ENCODE measurements around the gene SAT2. TPM values are rescaled to one million over a fixed set of nuclear protein-coding genes. Genes with fewer than 3 reads are reported as not detected.

The SAT2 gene
- total and polyA plus RNA-seq, 2 of the 13 experiments (the other 11 are each of a cell fraction or from before 2014, with no cell fraction given) = 37.6 to 93.7 TPM

DNA sequence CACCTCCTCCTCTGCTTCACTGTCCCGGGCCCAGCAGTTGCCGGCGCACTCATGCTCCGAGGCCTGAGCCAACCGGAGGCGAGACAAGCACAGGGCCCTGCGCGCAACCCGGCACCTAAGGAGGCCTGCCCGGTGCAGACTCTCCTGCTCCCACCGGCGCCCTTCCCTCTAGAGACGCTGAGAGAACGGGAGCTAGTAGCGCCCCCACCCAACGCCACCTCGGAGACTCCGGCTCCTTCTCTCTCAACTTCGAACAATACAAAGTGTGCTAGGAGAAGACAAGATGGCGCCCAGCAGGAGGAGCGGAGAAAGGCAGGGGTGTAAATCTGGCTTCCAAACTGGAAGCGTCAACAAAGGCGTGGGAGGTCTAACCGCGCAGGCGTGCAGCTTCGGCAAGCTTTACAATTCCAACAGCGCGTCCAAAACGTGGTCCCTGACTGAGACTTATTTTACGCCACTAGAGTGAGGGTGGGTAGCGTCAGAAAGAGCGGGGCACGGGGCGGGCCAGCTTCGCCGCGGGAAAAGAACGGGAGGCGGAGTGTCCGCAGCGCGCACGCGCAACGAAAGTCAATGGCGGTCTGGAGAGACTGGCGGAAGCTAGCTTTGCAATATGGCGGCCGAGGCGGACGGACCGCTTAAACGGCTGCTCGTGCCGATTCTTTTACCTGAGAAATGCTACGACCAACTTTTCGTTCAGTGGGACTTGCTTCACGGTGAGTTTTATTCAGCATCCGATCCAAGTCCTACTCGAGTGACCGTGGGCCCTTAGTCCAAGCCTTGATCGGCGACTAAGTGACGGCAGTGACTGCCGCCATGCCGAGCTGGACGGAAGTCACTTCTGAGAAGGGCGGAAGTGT, 44.1 kb downstream of the SAT2 start, which contains the start of gene MPDU1 (continued):
- TF ChIP-seq, protein P1, sequence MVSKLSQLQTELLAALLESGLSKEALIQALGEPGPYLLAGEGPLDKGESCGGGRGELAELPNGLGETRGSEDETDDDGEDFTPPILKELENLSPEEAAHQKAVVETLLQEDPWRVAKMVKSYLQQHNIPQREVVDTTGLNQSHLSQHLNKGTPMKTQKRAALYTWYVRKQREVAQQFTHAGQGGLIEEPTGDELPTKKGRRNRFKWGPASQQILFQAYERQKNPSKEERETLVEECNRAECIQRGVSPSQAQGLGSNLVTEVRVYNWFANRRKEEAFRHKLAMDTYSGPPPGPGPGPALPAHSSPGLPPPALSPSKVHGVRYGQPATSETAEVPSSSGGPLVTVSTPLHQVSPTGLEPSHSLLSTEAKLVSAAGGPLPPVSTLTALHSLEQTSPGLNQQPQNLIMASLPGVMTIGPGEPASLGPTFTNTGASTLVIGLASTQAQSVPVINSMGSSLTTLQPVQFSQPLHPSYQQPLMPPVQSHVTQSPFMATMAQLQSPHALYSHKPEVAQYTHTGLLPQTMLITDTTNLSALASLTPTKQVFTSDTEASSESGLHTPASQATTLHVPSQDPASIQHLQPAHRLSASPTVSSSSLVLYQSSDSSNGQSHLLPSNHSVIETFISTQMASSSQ (IDR thresholded peaks at IDR 0.05; ENCODE audit: low read depth) = no peak
- TF ChIP-seq, protein P1 (CRISPR knock-in tag; IDR thresholded peaks at IDR 0.05; ENCODE audit: borderline replicate concordance) = no peak
- TF ChIP-seq, protein P2, sequence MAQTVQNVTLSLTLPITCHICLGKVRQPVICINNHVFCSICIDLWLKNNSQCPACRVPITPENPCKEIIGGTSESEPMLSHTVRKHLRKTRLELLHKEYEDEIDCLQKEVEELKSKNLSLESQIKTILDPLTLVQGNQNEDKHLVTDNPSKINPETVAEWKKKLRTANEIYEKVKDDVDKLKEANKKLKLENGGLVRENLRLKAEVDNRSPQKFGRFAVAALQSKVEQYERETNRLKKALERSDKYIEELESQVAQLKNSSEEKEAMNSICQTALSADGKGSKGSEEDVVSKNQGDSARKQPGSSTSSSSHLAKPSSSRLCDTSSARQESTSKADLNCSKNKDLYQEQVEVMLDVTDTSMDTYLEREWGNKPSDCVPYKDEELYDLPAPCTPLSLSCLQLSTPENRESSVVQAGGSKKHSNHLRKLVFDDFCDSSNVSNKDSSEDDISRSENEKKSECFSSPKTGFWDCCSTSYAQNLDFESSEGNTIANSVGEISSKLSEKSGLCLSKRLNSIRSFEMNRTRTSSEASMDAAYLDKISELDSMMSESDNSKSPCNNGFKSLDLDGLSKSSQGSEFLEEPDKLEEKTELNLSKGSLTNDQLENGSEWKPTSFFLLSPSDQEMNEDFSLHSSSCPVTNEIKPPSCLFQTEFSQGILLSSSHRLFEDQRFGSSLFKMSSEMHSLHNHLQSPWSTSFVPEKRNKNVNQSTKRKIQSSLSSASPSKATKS (CRISPR knock-in tag; IDR thresholded peaks at IDR 0.05) = 0 out of 2 replicates have a peak, but pooled peaks have one; percentile 73
- TF ChIP-seq HIVEP1 (CRISPR knock-in tag; IDR thresholded peaks at IDR 0.05) (no peak; the same call in 1 of the 2 replicates), SP2 (CRISPR knock-in tag; IDR thresholded peaks at IDR 0.05) (peak; percentile 50; the same call in 1 of the 2 replicates), IRF2 (CRISPR knock-in tag; IDR thresholded peaks at IDR 0.05) (peak; percentile 65; the same call in 1 of the 2 replicates), PHF21A (CRISPR knock-in tag; IDR thresholded peaks at IDR 0.05) (no peak), MAFG (CRISPR knock-in tag; IDR thresholded peaks at IDR 0.05) (no peak), TBP (CRISPR knock-in tag; IDR thresholded peaks at IDR 0.05) (no peak), SETDB1 (CRISPR knock-in tag; IDR thresholded peaks at IDR 0.05; ENCODE audit: borderline replicate concordance) (no peak)
- TF ChIP-seq, protein P3, sequence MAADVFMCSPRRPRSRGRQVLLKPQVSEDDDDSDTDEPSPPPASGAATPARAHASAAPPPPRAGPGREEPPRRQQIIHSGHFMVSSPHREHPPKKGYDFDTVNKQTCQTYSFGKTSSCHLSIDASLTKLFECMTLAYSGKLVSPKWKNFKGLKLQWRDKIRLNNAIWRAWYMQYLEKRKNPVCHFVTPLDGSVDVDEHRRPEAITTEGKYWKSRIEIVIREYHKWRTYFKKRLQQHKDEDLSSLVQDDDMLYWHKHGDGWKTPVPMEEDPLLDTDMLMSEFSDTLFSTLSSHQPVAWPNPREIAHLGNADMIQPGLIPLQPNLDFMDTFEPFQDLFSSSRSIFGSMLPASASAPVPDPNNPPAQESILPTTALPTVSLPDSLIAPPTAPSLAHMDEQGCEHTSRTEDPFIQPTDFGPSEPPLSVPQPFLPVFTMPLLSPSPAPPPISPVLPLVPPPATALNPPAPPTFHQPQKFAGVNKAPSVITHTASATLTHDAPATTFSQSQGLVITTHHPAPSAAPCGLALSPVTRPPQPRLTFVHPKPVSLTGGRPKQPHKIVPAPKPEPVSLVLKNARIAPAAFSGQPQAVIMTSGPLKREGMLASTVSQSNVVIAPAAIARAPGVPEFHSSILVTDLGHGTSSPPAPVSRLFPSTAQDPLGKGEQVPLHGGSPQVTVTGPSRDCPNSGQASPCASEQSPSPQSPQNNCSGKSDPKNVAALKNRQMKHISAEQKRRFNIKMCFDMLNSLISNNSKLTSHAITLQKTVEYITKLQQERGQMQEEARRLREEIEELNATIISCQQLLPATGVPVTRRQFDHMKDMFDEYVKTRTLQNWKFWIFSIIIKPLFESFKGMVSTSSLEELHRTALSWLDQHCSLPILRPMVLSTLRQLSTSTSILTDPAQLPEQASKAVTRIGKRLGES (CRISPR knock-in tag; IDR thresholded peaks at IDR 0.05; ENCODE audit: borderline replicate concordance) = peak; percentile 75; the same call in 1 of the 2 replicates
- TF ChIP-seq, protein P4, sequence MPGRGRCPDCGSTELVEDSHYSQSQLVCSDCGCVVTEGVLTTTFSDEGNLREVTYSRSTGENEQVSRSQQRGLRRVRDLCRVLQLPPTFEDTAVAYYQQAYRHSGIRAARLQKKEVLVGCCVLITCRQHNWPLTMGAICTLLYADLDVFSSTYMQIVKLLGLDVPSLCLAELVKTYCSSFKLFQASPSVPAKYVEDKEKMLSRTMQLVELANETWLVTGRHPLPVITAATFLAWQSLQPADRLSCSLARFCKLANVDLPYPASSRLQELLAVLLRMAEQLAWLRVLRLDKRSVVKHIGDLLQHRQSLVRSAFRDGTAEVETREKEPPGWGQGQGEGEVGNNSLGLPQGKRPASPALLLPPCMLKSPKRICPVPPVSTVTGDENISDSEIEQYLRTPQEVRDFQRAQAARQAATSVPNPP (CRISPR knock-in tag; IDR thresholded peaks at IDR 0.05) = peak; percentile 87; the same call in 1 of the 2 replicates
- TF ChIP-seq, protein P5, sequence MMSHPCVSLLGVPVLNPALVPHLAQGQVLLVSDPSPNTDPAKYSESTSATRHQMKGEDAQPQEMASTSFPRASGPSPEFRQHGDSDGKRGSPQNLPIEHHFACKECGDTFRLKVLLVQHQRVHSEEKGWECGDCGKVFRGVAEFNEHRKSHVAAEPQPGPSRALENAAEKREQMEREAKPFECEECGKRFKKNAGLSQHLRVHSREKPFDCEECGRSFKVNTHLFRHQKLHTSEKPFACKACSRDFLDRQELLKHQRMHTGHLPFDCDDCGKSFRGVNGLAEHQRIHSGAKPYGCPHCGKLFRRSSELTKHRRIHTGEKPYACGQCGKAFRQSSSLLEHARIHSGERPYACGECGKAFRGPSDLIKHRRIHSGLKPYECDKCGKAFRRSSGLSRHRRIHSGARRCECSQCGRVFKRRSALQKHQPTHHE (CRISPR knock-in tag; IDR thresholded peaks at IDR 0.05; ENCODE audit: borderline replicate concordance) = peak; percentile 74; the same call in 1 of the 2 replicates

Data from HepG2 (cell line).